ENCODE measurements around the gene AGBL4.

AGBL4 gene

GRCh38 chr1:48848035-48848434 is 1175.7 kb downstream of the AGBL4 start:
- Histone ChIP-seq H3K79me2 (ENCODE audit: insufficient read depth, low read length) (no peaks in the 10 kb centered on the region), H3K4me2 (ENCODE audit: low read length) (no peak overlapping the region), H3K4me3 (ENCODE audit: low read depth, low read length, poor library complexity, severe bottlenecking) (no peak overlapping the region)

DNA sequence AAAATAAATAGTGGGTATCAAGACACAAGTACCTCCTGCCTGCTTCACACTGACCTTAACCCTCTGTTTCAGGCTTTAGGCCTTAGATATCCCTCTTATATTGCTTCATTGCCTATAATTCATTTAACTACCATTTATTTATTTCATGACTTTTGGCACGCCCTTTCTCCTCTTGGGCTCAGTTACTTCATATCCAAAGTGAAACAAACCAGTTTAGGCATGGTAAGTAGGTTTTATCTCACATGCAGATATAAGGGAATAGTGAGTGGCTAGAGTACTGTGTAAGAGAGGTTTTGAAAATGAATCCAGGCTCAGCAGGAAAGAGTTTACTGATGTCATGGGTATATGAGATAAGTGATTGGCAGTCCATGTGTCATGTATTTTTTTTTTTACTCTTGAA is 1177.3 kb downstream of the AGBL4 start:
- no peak overlapping the region for H3K4me2 ChIP-seq (ENCODE audit: low read length)
- no peaks in the 10 kb centered on the region for H3K27me3 ChIP-seq (ENCODE audit: insufficient read depth, low read length)
- H3K9me2 ChIP-seq (ENCODE audit: low read depth, low read length) = no peaks in the 10 kb centered on the region
- no peaks in the 10 kb centered on the region for H3F3A ChIP-seq (ENCODE audit: insufficient read depth, low read length)
- no peaks in the 10 kb centered on the region for H3K79me2 ChIP-seq (ENCODE audit: insufficient read depth, low read length)
- TF ChIP-seq CTCF (IDR thresholded peaks at IDR 0.05; ENCODE audit: low read length) (no peak), EZH2 (IDR thresholded peaks at IDR 0.05; ENCODE audit: borderline replicate concordance, low read length) (no peak)
- no peaks in the 10 kb centered on the region for H3K36me3 ChIP-seq (ENCODE audit: insufficient read depth, low read length)
- no peaks in the 10 kb centered on the region for H3K4me1 ChIP-seq (ENCODE audit: insufficient read depth, low read length, severe bottlenecking)
- no peak overlapping the region for H3K27ac ChIP-seq (ENCODE audit: low read depth, low read length, poor library complexity, severe bottlenecking)
- H2AFZ ChIP-seq (ENCODE audit: low read length) = no peak overlapping the region
- no peaks in the 10 kb centered on the region for H3K9me3 ChIP-seq (ENCODE audit: low read length)
- no peak overlapping the region for H3K4me3 ChIP-seq (ENCODE audit: low read depth, low read length, poor library complexity, severe bottlenecking)
- no peaks in the 10 kb centered on the region for H4K20me1 ChIP-seq (ENCODE audit: insufficient read depth, low read length)
- no peak overlapping the region for H3K9ac ChIP-seq (ENCODE audit: low read length)

More at GRCh38 chr1:48848035-48848434, 1175.7 kb downstream of the AGBL4 start:
- no peaks in the 10 kb centered on the region for H3K27me3 ChIP-seq (ENCODE audit: insufficient read depth, low read length)
- no peak overlapping the region for H2AFZ ChIP-seq (ENCODE audit: low read length)
- H3K4me1 ChIP-seq (ENCODE audit: insufficient read depth, low read length, severe bottlenecking) = no peaks in the 10 kb centered on the region
- H4K20me1 ChIP-seq (ENCODE audit: insufficient read depth, low read length) = no peaks in the 10 kb centered on the region
- H3F3A ChIP-seq (ENCODE audit: insufficient read depth, low read length) = no peaks in the 10 kb centered on the region
- no peaks in the 10 kb centered on the region for H3K9me3 ChIP-seq (ENCODE audit: low read length)
- TF ChIP-seq EZH2 (IDR thresholded peaks at IDR 0.05; ENCODE audit: borderline replicate concordance, low read length) (no peak), CTCF (IDR thresholded peaks at IDR 0.05; ENCODE audit: low read length) (no peak)
- no peaks in the 10 kb centered on the region for H3K36me3 ChIP-seq (ENCODE audit: insufficient read depth, low read length)
- no peak overlapping the region for H3K9ac ChIP-seq (ENCODE audit: low read length)
- no peak overlapping the region for H3K27ac ChIP-seq (ENCODE audit: low read depth, low read length, poor library complexity, severe bottlenecking)
- H3K9me2 ChIP-seq (ENCODE audit: low read depth, low read length) = no peaks in the 10 kb centered on the region

- no peaks in the 10 kb centered on the region for H3K9me2 ChIP-seq (ENCODE audit: low read depth, low read length)
- H3K36me3 ChIP-seq (ENCODE audit: insufficient read depth, low read length) = no peaks in the 10 kb centered on the region
- H3K4me3 ChIP-seq (ENCODE audit: low read depth, low read length, poor library complexity, severe bottlenecking) = no peak overlapping the region
- no peaks in the 10 kb centered on the region for H3K9me3 ChIP-seq (ENCODE audit: low read length)
- no peaks in the 10 kb centered on the region for H3K79me2 ChIP-seq (ENCODE audit: insufficient read depth, low read length)
- H4K20me1 ChIP-seq (ENCODE audit: insufficient read depth, low read length) = no peaks in the 10 kb centered on the region
- H3K4me1 ChIP-seq (ENCODE audit: insufficient read depth, low read length, severe bottlenecking) = no peaks in the 10 kb centered on the region
- H3K9ac ChIP-seq (ENCODE audit: low read length) = no peak overlapping the region
- no peaks in the 10 kb centered on the region for H3F3A ChIP-seq (ENCODE audit: insufficient read depth, low read length)
- H3K27ac ChIP-seq (ENCODE audit: low read depth, low read length, poor library complexity, severe bottlenecking) = no peak overlapping the region
- no peak overlapping the region for H3K4me2 ChIP-seq (ENCODE audit: low read length)
- TF ChIP-seq CTCF (IDR thresholded peaks at IDR 0.05; ENCODE audit: low read length) (no peak), EZH2 (IDR thresholded peaks at IDR 0.05; ENCODE audit: borderline replicate concordance, low read length) (no peak)
- H3K27me3 ChIP-seq (ENCODE audit: insufficient read depth, low read length) = no peaks in the 10 kb centered on the region
- H2AFZ ChIP-seq (ENCODE audit: low read length) = no peak overlapping the region
Measured at GRCh38 chr1:48844187-48844586, 1179.6 kb downstream of the AGBL4 start.

Data from OCI-LY1 (cell line).